ENCODE measurements around the gene BCKDHA.

BCKDHA gene

DNA sequence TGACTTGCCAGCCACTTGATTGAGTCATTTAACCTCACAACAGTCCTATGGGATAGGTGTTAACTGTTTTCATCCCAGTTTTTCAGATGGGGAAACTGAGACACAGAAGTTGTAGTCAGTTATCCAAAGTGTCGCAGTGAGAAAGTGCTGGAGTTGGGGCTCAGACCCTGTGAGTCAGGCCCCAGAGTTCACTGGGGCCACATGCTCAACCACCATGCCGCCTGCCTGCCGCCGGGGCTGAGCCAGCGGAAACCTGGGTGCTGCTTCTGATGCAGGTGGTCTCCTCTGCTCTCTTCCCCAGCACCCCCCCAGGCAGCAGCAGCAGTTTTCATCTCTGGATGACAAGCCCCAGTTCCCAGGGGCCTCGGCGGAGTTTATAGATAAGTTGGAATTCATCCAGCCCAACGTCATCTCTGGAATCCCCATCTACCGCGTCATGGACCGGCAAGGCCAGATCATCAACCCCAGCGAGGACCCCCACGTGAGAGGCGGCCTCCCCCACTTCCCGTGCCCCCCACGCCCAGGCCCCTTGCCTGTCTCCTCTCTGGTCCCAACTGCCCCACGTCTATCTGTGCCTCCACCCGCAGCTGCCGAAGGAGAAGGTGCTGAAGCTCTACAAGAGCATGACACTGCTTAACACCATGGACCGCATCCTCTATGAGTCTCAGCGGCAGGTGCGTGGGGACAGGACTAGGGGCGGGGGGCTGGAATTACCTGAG lies 12.9 kb downstream of the BCKDHA start:
- H3K4me3 ChIP-seq (ENCODE audit: low read depth, low read length), result no peak overlapping the region
- TF ChIP-seq, protein P1, sequence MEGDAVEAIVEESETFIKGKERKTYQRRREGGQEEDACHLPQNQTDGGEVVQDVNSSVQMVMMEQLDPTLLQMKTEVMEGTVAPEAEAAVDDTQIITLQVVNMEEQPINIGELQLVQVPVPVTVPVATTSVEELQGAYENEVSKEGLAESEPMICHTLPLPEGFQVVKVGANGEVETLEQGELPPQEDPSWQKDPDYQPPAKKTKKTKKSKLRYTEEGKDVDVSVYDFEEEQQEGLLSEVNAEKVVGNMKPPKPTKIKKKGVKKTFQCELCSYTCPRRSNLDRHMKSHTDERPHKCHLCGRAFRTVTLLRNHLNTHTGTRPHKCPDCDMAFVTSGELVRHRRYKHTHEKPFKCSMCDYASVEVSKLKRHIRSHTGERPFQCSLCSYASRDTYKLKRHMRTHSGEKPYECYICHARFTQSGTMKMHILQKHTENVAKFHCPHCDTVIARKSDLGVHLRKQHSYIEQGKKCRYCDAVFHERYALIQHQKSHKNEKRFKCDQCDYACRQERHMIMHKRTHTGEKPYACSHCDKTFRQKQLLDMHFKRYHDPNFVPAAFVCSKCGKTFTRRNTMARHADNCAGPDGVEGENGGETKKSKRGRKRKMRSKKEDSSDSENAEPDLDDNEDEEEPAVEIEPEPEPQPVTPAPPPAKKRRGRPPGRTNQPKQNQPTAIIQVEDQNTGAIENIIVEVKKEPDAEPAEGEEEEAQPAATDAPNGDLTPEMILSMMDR (IDR thresholded peaks at IDR 0.05; ENCODE audit: low read depth, low read length, missing control alignments), result no peak
- DNase-seq, result no peak
- peaks cover 2% of the 10 kb centered on the region for H3K36me3 ChIP-seq (replicated peaks)
- H3K27me3 ChIP-seq (replicated peaks), result no peaks in the 10 kb centered on the region
- H3K27ac ChIP-seq, result no peak overlapping the region
- in situ Hi-C loops (cut with HindIII; ENCODE audit: low pct_ligation_motif_present, low sequenced_read_pairs), result no loop called here

GRCh38 chr19:41411100-41411967 lies 13.7 kb downstream of the BCKDHA start:
- DNase-seq, result no peak
- Histone ChIP-seq H3K4me3 (ENCODE audit: low read depth, low read length) (no peak overlapping the region), H3K27ac (no peak overlapping the region), H3K27me3 (replicated peaks) (no peaks in the 10 kb centered on the region), H3K36me3 (replicated peaks) (peaks cover 2% of the 10 kb centered on the region)
- in situ Hi-C loops (cut with HindIII; ENCODE audit: low pct_ligation_motif_present, low sequenced_read_pairs), result no loop called here
- TF ChIP-seq, protein P1 (IDR thresholded peaks at IDR 0.05; ENCODE audit: low read depth, low read length, missing control alignments), result no peak

- in situ Hi-C loops (cut with HindIII; ENCODE audit: low pct_ligation_motif_present, low sequenced_read_pairs), result no loop called here
- Histone ChIP-seq H3K36me3 (replicated peaks) (peaks cover 2% of the 10 kb centered on the region), H3K27me3 (replicated peaks) (no peaks in the 10 kb centered on the region), H3K4me3 (ENCODE audit: low read depth, low read length) (no peak overlapping the region), H3K27ac (no peak overlapping the region)
- TF ChIP-seq, protein P1 (IDR thresholded peaks at IDR 0.05; ENCODE audit: low read depth, low read length, missing control alignments), result no peak
- no peak for DNase-seq
These were observed 14.3 kb downstream of the BCKDHA start for GRCh38 chr19:41411968-41412265.

DNA sequence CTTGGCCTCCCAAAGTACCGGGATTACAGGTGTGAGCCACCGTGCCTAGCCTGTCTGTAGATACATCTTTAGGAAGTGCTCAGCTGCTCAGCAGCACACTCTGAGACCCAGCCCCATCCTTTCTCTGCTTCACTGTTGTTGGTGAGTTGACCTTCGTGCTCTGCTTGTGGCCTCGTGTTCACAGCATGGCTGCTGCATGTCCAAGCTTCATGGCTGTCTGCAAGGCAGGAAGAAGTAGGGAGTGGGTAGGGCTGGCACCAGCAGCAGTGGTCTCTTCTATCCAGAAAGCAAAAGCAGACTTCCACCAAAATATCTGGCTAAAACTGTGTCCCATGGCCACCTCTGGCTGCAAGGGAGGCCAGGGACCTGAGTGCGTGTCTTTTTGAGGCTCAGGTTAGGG lies 15.3 kb downstream of the BCKDHA start:
- in situ Hi-C loops (cut with HindIII; ENCODE audit: low pct_ligation_motif_present, low sequenced_read_pairs), result no loop called here
- peaks cover 2% of the 10 kb centered on the region for H3K36me3 ChIP-seq (replicated peaks)
- DNase-seq, result no peak
- TF ChIP-seq, protein P1 (IDR thresholded peaks at IDR 0.05; ENCODE audit: low read depth, low read length, missing control alignments), result no peak
- H3K4me3 ChIP-seq (ENCODE audit: low read depth, low read length), result no peak overlapping the region
- no peaks in the 10 kb centered on the region for H3K27me3 ChIP-seq (replicated peaks)
- H3K27ac ChIP-seq, result no peak overlapping the region

DNA sequence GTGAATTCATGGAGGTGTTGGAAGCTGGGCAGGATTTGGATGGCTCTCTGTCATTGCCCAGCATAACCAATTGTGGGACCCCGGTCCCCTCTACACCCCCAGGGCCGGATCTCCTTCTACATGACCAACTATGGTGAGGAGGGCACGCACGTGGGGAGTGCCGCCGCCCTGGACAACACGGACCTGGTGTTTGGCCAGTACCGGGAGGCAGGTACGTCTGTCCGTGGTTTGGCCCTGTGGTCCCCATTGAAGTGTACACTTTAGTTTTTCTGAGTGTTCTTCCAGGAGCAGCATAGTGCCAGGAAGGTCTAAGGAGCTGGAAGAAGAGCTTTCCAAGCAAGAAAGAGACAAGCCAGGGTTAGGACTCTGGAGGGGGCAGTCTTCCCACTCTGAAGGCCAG lies 16.3 kb downstream of the BCKDHA start:
- in situ Hi-C loops (cut with HindIII; ENCODE audit: low pct_ligation_motif_present, low sequenced_read_pairs), result no loop called here
- Histone ChIP-seq H3K36me3 (replicated peaks) (peaks cover 3% of the 10 kb centered on the region), H3K27ac (no peak overlapping the region), H3K27me3 (replicated peaks) (no peaks in the 10 kb centered on the region), H3K4me3 (ENCODE audit: low read depth, low read length) (no peak overlapping the region)
- TF ChIP-seq, protein P1 (IDR thresholded peaks at IDR 0.05; ENCODE audit: low read depth, low read length, missing control alignments), result no peak
- no peak for DNase-seq

All from brain microvascular endothelial cell (primary cell).